Measurements from ENCODE around the gene CHST15. TPM values are rescaled to one million over a fixed set of nuclear protein-coding genes. Genes with fewer than 3 reads are reported as not detected.
"Not testable (repeated sequence)": the region's sequence is repeated elsewhere in the genome, so short reads cannot be mapped to it uniquely, and the experiment has no call there.

CHST15 gene
- total RNA-seq, 3 donors from 2014 or later: 4.8 to 64.5 (median 10.8) TPM

DNA sequence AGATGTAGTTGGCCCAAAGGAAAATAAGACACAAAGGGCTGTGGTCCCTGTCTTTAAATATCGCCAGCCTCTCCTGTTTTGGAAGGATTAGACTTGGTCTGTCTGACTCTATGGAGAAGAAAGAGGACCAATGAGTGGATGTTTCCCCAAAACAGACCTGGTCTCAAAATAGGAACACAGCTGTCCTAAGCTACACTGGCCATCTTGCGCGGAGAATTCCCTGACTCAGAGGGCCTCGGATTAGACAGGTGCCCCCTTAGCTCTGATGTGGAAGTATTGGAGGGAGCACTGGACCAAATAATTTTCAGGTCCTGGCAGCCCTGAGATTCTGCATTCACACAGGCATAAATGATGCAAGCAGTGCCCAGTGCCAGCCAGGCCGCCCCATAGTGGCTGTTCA lies 56.1 kb downstream of the CHST15 start:
- intact Hi-C loops (cut with DNase I, micrococcal nuclease): no loop called here
- ATAC-seq: no peak
- DNase-seq: no peak
- Histone ChIP-seq H3K36me3 (ENCODE audit: low read depth) (no peaks in the 10 kb centered on the region), H3K4me3 (no peak overlapping the region), H3K9me3 (no peaks in the 10 kb centered on the region), H3K4me1 (ENCODE audit: low read depth) (no peaks in the 10 kb centered on the region)
- TF ChIP-seq, protein P1, sequence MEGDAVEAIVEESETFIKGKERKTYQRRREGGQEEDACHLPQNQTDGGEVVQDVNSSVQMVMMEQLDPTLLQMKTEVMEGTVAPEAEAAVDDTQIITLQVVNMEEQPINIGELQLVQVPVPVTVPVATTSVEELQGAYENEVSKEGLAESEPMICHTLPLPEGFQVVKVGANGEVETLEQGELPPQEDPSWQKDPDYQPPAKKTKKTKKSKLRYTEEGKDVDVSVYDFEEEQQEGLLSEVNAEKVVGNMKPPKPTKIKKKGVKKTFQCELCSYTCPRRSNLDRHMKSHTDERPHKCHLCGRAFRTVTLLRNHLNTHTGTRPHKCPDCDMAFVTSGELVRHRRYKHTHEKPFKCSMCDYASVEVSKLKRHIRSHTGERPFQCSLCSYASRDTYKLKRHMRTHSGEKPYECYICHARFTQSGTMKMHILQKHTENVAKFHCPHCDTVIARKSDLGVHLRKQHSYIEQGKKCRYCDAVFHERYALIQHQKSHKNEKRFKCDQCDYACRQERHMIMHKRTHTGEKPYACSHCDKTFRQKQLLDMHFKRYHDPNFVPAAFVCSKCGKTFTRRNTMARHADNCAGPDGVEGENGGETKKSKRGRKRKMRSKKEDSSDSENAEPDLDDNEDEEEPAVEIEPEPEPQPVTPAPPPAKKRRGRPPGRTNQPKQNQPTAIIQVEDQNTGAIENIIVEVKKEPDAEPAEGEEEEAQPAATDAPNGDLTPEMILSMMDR (IDR thresholded peaks at IDR 0.05): no peak

DNA sequence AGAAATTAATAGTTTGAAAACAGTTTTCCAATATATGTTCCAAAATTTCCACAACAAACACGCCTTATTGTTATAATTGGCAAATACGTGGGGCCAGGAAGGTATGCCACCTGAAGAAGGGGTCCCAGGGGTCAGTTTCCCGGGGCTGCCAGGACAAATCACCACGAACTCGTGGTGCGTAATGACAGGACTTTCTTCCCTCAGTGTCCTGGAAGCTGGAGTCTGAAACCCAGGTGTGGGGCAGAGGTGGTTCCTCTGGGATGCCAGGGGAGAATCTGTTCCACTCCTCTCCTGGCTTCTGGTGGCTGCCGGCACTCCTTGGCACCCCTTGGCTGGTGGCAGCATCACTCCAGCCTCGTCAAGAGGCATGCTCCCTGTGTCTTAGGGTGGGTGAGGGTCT lies 56.7 kb downstream of the CHST15 start:
- no peaks in the 10 kb centered on the region for H3K4me1 ChIP-seq (ENCODE audit: low read depth)

DNA sequence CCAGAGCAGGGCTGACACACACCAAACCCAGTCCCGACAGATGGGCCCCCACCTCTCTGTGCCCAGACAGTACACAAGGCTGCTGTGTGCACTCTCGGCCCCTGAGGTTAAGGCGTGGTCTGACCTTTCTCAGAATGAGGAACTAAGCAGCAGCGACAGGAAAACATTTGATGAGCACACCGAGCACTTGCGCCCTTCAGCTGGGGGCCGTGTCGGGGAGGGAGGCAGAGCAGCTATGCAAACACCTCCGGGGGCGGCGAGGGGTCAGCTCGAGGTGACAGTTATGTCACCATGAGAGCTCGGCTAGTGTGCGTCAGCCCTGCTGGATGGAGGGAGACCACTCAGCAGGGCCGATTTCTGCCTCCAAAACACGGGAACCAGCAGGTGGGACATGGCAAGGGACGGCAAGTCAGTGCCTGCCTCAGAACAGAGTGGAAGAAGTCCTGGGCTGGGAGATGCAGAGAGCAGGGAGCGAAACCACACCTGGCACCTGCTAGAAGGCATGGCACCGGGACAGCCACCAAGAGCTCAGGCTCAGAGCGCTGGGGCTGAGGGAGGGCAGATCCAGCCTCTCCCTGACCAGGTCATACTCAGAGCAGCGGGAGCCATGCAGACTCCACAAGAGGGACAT lies 57.4 kb downstream of the CHST15 start:
- Histone ChIP-seq H3K4me1 (ENCODE audit: low read depth) (no peaks in the 10 kb centered on the region), H3K9me3 (no peaks in the 10 kb centered on the region), H3K36me3 (ENCODE audit: low read depth) (no peaks in the 10 kb centered on the region), H3K4me3 (no peak overlapping the region)
- TF ChIP-seq, protein P1 (IDR thresholded peaks at IDR 0.05): no peak
- ATAC-seq (peak; percentile 87), DNase-seq (peak; percentile 51 to 86 (median 51))
- intact Hi-C loops (cut with DNase I, micrococcal nuclease): no loop called here

More for the DNA sequence above, 56.7 kb downstream of the CHST15 start:
- Histone ChIP-seq H3K36me3 (ENCODE audit: low read depth) (no peaks in the 10 kb centered on the region), H3K4me3 (no peak overlapping the region), H3K9me3 (no peaks in the 10 kb centered on the region)
- no peak for DNase-seq
- TF ChIP-seq, protein P1 (IDR thresholded peaks at IDR 0.05): no peak
- intact Hi-C loops (cut with DNase I, micrococcal nuclease): no loop called here
- ATAC-seq: no peak

DNA sequence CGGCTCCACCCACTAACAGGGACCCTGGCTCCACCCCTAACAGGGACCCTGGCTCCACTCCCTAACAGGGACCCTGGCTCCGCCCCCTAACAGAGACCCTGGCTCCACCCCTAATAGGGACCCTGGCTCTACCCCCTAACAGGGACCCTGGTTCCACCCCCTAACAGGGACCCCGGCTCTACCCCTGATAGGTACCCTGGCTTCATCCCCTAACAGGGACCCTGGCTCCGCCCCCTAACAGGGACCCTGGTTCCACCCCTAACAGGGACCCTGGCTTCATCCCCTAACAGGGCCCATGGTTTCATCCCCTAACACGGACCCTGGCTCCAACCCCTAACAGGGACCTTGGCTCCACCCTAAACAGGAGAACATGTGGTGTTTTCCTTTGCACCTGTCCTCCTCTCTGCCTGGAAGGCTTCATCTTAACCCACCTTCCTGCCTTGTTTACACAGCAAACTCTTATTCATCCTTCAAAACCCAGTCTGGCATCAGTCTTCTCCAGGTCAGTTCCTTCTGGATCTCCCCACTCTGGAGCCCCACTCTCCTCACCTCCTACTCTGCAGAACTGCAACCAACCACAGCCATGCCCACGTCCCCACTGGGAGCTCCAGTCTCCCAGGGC lies 58.0 kb downstream of the CHST15 start:
- intact Hi-C loops (cut with DNase I, micrococcal nuclease): no loop called here
- TF ChIP-seq, protein P1 (IDR thresholded peaks at IDR 0.05): no peak
- H3K4me3 ChIP-seq: no peak overlapping the region
- no peaks in the 10 kb centered on the region for H3K9me3 ChIP-seq
- no peaks in the 10 kb centered on the region for H3K4me1 ChIP-seq (ENCODE audit: low read depth)
- H3K36me3 ChIP-seq (ENCODE audit: low read depth): no peaks in the 10 kb centered on the region
- DNase-seq (no peak), ATAC-seq (no peak)

DNA sequence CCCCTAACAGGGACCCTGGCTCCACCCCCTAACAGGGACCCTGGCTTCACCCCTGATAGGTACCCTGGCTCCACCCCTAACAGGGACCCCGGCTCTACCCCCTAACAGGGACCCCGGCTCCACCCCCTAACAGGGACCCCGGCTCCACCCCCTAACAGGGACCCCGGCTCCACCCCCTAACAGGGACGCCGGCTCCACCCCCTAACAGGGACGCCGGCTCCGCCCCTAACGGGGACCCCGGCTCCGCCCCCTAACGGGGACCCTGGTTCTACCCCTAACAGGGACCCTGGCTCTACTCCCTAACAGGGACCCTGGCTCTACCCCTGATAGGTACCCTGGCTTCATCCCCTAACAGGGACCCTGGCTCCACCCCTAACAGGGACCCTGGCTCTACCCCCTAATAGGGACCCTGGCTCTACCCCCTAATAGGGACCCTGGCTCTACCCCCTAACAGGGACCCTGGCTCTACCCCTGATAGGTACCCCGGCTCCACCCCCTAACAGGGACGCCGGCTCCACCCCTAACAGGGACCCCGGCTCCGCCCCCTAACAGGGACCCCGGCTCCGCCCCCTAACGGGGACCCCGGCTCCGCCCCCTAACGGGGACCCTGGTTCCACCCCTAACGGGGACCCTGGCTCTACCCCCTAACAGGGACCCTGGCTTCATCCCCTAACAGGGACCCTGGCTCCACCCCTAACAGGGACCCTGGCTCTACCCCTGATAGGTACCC lies 58.7 kb downstream of the CHST15 start:
- ATAC-seq; H3K36me3 ChIP-seq (ENCODE audit: low read depth); H3K9me3 ChIP-seq; intact Hi-C loops (cut with DNase I, micrococcal nuclease); H3K4me1 ChIP-seq (ENCODE audit: low read depth); H3K4me3 ChIP-seq: not testable (repeated sequence)
- peak in 1 of 3 donors; percentile 40 for DNase-seq

DNA sequence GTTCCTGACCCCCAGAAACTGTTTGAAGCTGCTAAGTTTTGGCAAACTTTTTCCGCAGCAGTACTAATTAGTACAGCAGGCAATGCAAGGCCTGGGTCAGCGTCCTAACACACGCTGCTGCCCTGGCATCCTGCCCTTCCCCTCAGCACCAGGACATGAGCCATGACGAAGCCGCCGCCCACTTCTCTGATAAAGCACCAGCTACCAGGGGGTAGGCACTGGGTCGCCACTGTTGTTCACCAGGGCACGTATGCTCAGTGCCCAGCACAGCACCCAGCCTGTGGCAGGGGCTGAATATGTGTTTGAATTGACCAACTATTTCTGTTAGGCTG lies 59.5 kb downstream of the CHST15 start:
- ATAC-seq: no peak
- DNase-seq: peak in 1 of 3 donors; percentile 56
- Histone ChIP-seq H3K36me3 (ENCODE audit: low read depth) (no peaks in the 10 kb centered on the region), H3K4me1 (ENCODE audit: low read depth) (no peaks in the 10 kb centered on the region), H3K9me3 (no peaks in the 10 kb centered on the region), H3K4me3 (no peak overlapping the region)
- TF ChIP-seq, protein P1 (IDR thresholded peaks at IDR 0.05): no peak
- intact Hi-C loops (cut with DNase I, micrococcal nuclease): no loop called here
